ENCODE data around the gene EIF4EBP2.

EIF4EBP2 gene

GRCh38 chr10:70378122-70378521, 25.8 kb upstream of the EIF4EBP2 start:
- DNase-seq (ENCODE audit: low read depth in 2 of 2), result no peak

GRCh38 chr10:70379581-70380176, 24.3 kb upstream of the EIF4EBP2 start:
- no peak for DNase-seq (ENCODE audit: low read depth in 2 of 2)

- DNase-seq (ENCODE audit: low read depth in 2 of 2), result no peak
Measured at GRCh38 chr10:70380350-70381135, 23.4 kb upstream of the EIF4EBP2 start.

GRCh38 chr10:70381471-70382421, 22.2 kb upstream of the EIF4EBP2 start:
- DNase-seq (ENCODE audit: low read depth in 2 of 2), result no peak

GRCh38 chr10:70391654-70392053, 12.3 kb upstream of the EIF4EBP2 start:
- DNase-seq (ENCODE audit: low read depth in 2 of 2), result no peak

- no peak for DNase-seq (ENCODE audit: low read depth in 2 of 2)
Measured at GRCh38 chr10:70396140-70396539, 7.8 kb upstream of the EIF4EBP2 start.

GRCh38 chr10:70399177-70399576, 4.8 kb upstream of the EIF4EBP2 start:
- no peak for DNase-seq (ENCODE audit: low read depth in 2 of 2)

GRCh38 chr10:70403483-70404035, 386 bp upstream of the EIF4EBP2 start:
- no peak for DNase-seq (ENCODE audit: low read depth in 2 of 2)

- DNase-seq (ENCODE audit: low read depth in 2 of 2), result no peak
Measured at GRCh38 chr10:70404787-70405036, 767 bp downstream of the EIF4EBP2 start.

GRCh38 chr10:70405037-70405824, 1.3 kb downstream of the EIF4EBP2 start:
- DNase-seq (ENCODE audit: low read depth in 2 of 2), result peak in 1 of 2 donors; percentile 7

GRCh38 chr10:70409772-70410171, 5.8 kb downstream of the EIF4EBP2 start:
- no peak for DNase-seq (ENCODE audit: low read depth in 2 of 2)

GRCh38 chr10:70410608-70411007, 6.7 kb downstream of the EIF4EBP2 start:
- DNase-seq (ENCODE audit: low read depth in 2 of 2), result no peak

GRCh38 chr10:70412356-70412755, 8.4 kb downstream of the EIF4EBP2 start:
- DNase-seq (ENCODE audit: low read depth in 2 of 2), result no peak

GRCh38 chr10:70417568-70417967, 13.6 kb downstream of the EIF4EBP2 start:
- DNase-seq (ENCODE audit: low read depth in 2 of 2), result no peak

- DNase-seq (ENCODE audit: low read depth in 2 of 2), result no peak
Measured at GRCh38 chr10:70418229-70418628, 14.3 kb downstream of the EIF4EBP2 start.

- DNase-seq (ENCODE audit: low read depth in 2 of 2), result no peak
Measured at GRCh38 chr10:70418713-70419112, 14.8 kb downstream of the EIF4EBP2 start.

- no peak for DNase-seq (ENCODE audit: low read depth in 2 of 2)
Measured at GRCh38 chr10:70424320-70424719, 20.4 kb downstream of the EIF4EBP2 start.

- DNase-seq (ENCODE audit: low read depth in 2 of 2), result no peak
Measured at GRCh38 chr10:70425096-70425495, 21.2 kb downstream of the EIF4EBP2 start.

GRCh38 chr10:70426823-70427222, 22.9 kb downstream of the EIF4EBP2 start:
- DNase-seq (ENCODE audit: low read depth in 2 of 2), result no peak

- no peak for DNase-seq (ENCODE audit: low read depth in 2 of 2)
Measured at GRCh38 chr10:70430493-70431445, 26.8 kb downstream of the EIF4EBP2 start.

Measured in stimulated activated CD8-positive, alpha-beta memory T cell treated with anti-CD3 and anti-CD28 coated beads, Interleukin-15, amount 100 ng/mL, for 4 hours (primary cell).